Stomach smooth muscle (tissue), 2 donors: Measurements from ENCODE around the gene PPM1H.

Source experiments
- H3K27ac ChIP-seq: one replicate; pipeline ENCODE4 v1.7.0; 2013; ENCODE audit warnings: mild to moderate bottlenecking, low read length, inconsistent platforms
- H3K27me3 ChIP-seq, 2 donors: one replicate each; pipeline ENCODE4 v1.7.0; 2013; ENCODE audit warnings: low read length in 2 of 2; ENCODE audit not compliant: insufficient read depth in 2 of 2, control insufficient read depth in 1 of 2
- H3K36me3 ChIP-seq, 2 donors: one replicate each; pipeline ENCODE4 v1.7.0; 2013; ENCODE audit warnings: low read length in 2 of 2; ENCODE audit not compliant: control insufficient read depth in 2 of 2, insufficient read depth in 2 of 2
- H3K4me1 ChIP-seq: one replicate; pipeline ENCODE4 v1.7.0; 2013; ENCODE audit warnings: low read length; ENCODE audit not compliant: control insufficient read depth, insufficient read depth
- H3K4me3 ChIP-seq, 2 donors: one replicate each; pipeline ENCODE4 v1.7.0; 2013; ENCODE audit warnings: low read length in 2 of 2
- H3K9ac ChIP-seq, 2 donors: one replicate each; pipeline ENCODE4 v1.7.0; 2013; ENCODE audit warnings: low read length in 2 of 2, mild to moderate bottlenecking in 1 of 2
- H3K9me3 ChIP-seq, 2 donors: one replicate each; pipeline ENCODE4 v1.7.0; 2013; ENCODE audit warnings: low read length in 2 of 2; ENCODE audit not compliant: control insufficient read depth in 2 of 2
- donor health status: healthy.
- donor health status: Pancreatic carcinoma.

The PPM1H gene

GRCh38 chr12:62604871-62605270 lies 330.1 kb downstream of the PPM1H start:
- Histone ChIP-seq H3K4me1 (no peaks in the 10 kb centered on the region), H3K36me3 (no peaks in the 10 kb centered on the region), H3K4me3 (peak overlapping the region; percentile 86), H3K27ac (no peak overlapping the region), H3K9ac (peak overlapping the region in 1 of 2 donors; percentile 92), H3K27me3 (no peaks in the 10 kb centered on the region), H3K9me3 (no peaks in the 10 kb centered on the region)

GRCh38 chr12:62604373-62604772 lies 330.6 kb downstream of the PPM1H start:
- Histone ChIP-seq H3K36me3 (no peaks in the 10 kb centered on the region), H3K4me1 (no peaks in the 10 kb centered on the region), H3K27ac (peak overlapping the region; percentile 98), H3K4me3 (peak overlapping the region; percentile 86), H3K27me3 (no peaks in the 10 kb centered on the region), H3K9ac (peak overlapping the region; percentile 92 to 95), H3K9me3 (no peaks in the 10 kb centered on the region)

GRCh38 chr12:62603811-62604098 lies 331.2 kb downstream of the PPM1H start:
- H3K27me3 ChIP-seq, result no peaks in the 10 kb centered on the region
- H3K9me3 ChIP-seq, result no peaks in the 10 kb centered on the region
- H3K9ac ChIP-seq, result peak overlapping the region; percentile 92 to 95
- H3K4me3 ChIP-seq, result peak overlapping the region; percentile 86
- peak overlapping the region; percentile 98 for H3K27ac ChIP-seq
- no peaks in the 10 kb centered on the region for H3K36me3 ChIP-seq
- H3K4me1 ChIP-seq, result no peaks in the 10 kb centered on the region

GRCh38 chr12:62603061-62603810 lies 331.7 kb downstream of the PPM1H start:
- H3K9me3 ChIP-seq, result no peaks in the 10 kb centered on the region
- H3K9ac ChIP-seq, result peak overlapping the region; percentile 92 to 95
- H3K27ac ChIP-seq, result peak overlapping the region; percentile 98
- peak overlapping the region; percentile 86 for H3K4me3 ChIP-seq
- H3K4me1 ChIP-seq, result no peaks in the 10 kb centered on the region
- H3K36me3 ChIP-seq, result no peaks in the 10 kb centered on the region
- no peaks in the 10 kb centered on the region for H3K27me3 ChIP-seq

GRCh38 chr12:62602255-62603060 lies 332.5 kb downstream of the PPM1H start:
- Histone ChIP-seq H3K4me1 (no peaks in the 10 kb centered on the region), H3K4me3 (peak overlapping the region; percentile 86), H3K27me3 (no peaks in the 10 kb centered on the region), H3K27ac (peak overlapping the region; percentile 98), H3K36me3 (no peaks in the 10 kb centered on the region), H3K9me3 (no peaks in the 10 kb centered on the region), H3K9ac (peak overlapping the region; percentile 92 to 95)

- Histone ChIP-seq H3K27ac (peak overlapping the region; percentile 98), H3K27me3 (no peaks in the 10 kb centered on the region), H3K4me1 (no peaks in the 10 kb centered on the region), H3K36me3 (no peaks in the 10 kb centered on the region), H3K4me3 (peak overlapping the region; percentile 86), H3K9me3 (no peaks in the 10 kb centered on the region), H3K9ac (peak overlapping the region; percentile 92 to 95)
Observed at GRCh38 chr12:62601765-62602164, 333.2 kb downstream of the PPM1H start.

GRCh38 chr12:62599854-62600437 lies 335.0 kb downstream of the PPM1H start:
- no peaks in the 10 kb centered on the region for H3K36me3 ChIP-seq
- H3K9me3 ChIP-seq, result no peaks in the 10 kb centered on the region
- H3K27me3 ChIP-seq, result no peaks in the 10 kb centered on the region
- no peak overlapping the region for H3K9ac ChIP-seq
- H3K27ac ChIP-seq, result no peak overlapping the region
- H3K4me1 ChIP-seq, result no peaks in the 10 kb centered on the region
- H3K4me3 ChIP-seq, result no peak overlapping the region

GRCh38 chr12:62598846-62599245 lies 336.1 kb downstream of the PPM1H start:
- Histone ChIP-seq H3K27me3 (no peaks in the 10 kb centered on the region), H3K4me3 (no peak overlapping the region), H3K9ac (no peak overlapping the region), H3K9me3 (no peaks in the 10 kb centered on the region), H3K36me3 (no peaks in the 10 kb centered on the region), H3K4me1 (no peaks in the 10 kb centered on the region), H3K27ac (no peak overlapping the region)

- H3K4me3 ChIP-seq, result no peak overlapping the region
- H3K9me3 ChIP-seq, result no peaks in the 10 kb centered on the region
- no peak overlapping the region for H3K9ac ChIP-seq
- no peak overlapping the region for H3K27ac ChIP-seq
- no peaks in the 10 kb centered on the region for H3K4me1 ChIP-seq
- H3K27me3 ChIP-seq, result no peaks in the 10 kb centered on the region
- H3K36me3 ChIP-seq, result peaks cover 0 to 2% of the 10 kb centered on the region in 2 donors
Observed at GRCh38 chr12:62597253-62597652, 337.7 kb downstream of the PPM1H start.
